ENCODE results near the gene FAM83E.
"Not testable (repeated sequence)": the region's sequence is repeated elsewhere in the genome, so short reads cannot be mapped to it uniquely, and the experiment has no call there.

Gene FAM83E

GRCh38 chr19:48632692-48633147 lies 17.8 kb upstream of the FAM83E start:
- no peak for TF ChIP-seq CTCF (IDR thresholded peaks at IDR 0.05; ENCODE audit: low read depth, low read length, missing control alignments)
- H3K4me3 ChIP-seq (replicated peaks; ENCODE audit: low read depth, low read length), result no peak overlapping the region
- DNase-seq (ENCODE audit: extremely low read depth, low read depth), result no peak

GRCh38 chr19:48632286-48632685 lies 17.4 kb upstream of the FAM83E start:
- DNase-seq (ENCODE audit: extremely low read depth, low read depth); H3K4me3 ChIP-seq (replicated peaks; ENCODE audit: low read depth, low read length): not testable (repeated sequence)

GRCh38 chr19:48631225-48631624 lies 16.3 kb upstream of the FAM83E start:
- no peak overlapping the region for H3K4me3 ChIP-seq (replicated peaks; ENCODE audit: low read depth, low read length)
- no peak for TF ChIP-seq CTCF (IDR thresholded peaks at IDR 0.05; ENCODE audit: low read depth, low read length, missing control alignments)
- no peak for DNase-seq (ENCODE audit: extremely low read depth, low read depth)

GRCh38 chr19:48630296-48631063 lies 15.6 kb upstream of the FAM83E start:
- no peak overlapping the region for H3K4me3 ChIP-seq (replicated peaks; ENCODE audit: low read depth, low read length)
- no peak for TF ChIP-seq CTCF (IDR thresholded peaks at IDR 0.05; ENCODE audit: low read depth, low read length, missing control alignments)
- DNase-seq (ENCODE audit: extremely low read depth, low read depth), result no peak

GRCh38 chr19:48629599-48630295 lies 14.9 kb upstream of the FAM83E start:
- TF ChIP-seq CTCF (IDR thresholded peaks at IDR 0.05; ENCODE audit: low read depth, low read length, missing control alignments), result no peak
- H3K4me3 ChIP-seq (replicated peaks; ENCODE audit: low read depth, low read length), result no peak overlapping the region
- no peak for DNase-seq (ENCODE audit: extremely low read depth, low read depth)

- no peak for DNase-seq (ENCODE audit: extremely low read depth, low read depth)
- TF ChIP-seq CTCF (IDR thresholded peaks at IDR 0.05; ENCODE audit: low read depth, low read length, missing control alignments), result no peak
- no peak overlapping the region for H3K4me3 ChIP-seq (replicated peaks; ENCODE audit: low read depth, low read length)
These were observed 14.4 kb upstream of the FAM83E start for GRCh38 chr19:48629297-48629598.

GRCh38 chr19:48628486-48629296 lies 13.8 kb upstream of the FAM83E start:
- TF ChIP-seq CTCF (IDR thresholded peaks at IDR 0.05; ENCODE audit: low read depth, low read length, missing control alignments), result no peak
- H3K4me3 ChIP-seq (replicated peaks; ENCODE audit: low read depth, low read length), result no peak overlapping the region
- DNase-seq (ENCODE audit: extremely low read depth, low read depth), result no peak

Measured in HFF-Myc (cell line).